Upper lobe of right lung (tissue), 1 donor: Measurements from ENCODE around the gene TENM3. TPM values are rescaled to one million over a fixed set of nuclear protein-coding genes. Genes with fewer than 3 reads are reported as not detected.

Source experiments
- ATAC-seq: fragments of 200-7000 bp; cut with Tn5 transposase; one replicate; pipeline ENCODE4 v1.9.1; 2020; ENCODE audit warnings: mild to moderate bottlenecking, moderate library complexity
- DNase-seq: peaks from one replicate; pipeline ENCODE4 v3.0.0-alpha.2; 2020
- H3K27ac ChIP-seq: fragments of 200-600 bp; one replicate; pipeline ENCODE4 v1.8.0; 2022
- H3K27me3 ChIP-seq: fragments of 200-600 bp; one replicate; pipeline ENCODE4 v1.8.0; 2022; ENCODE audit warnings: mild to moderate bottlenecking
- H3K36me3 ChIP-seq: fragments of 200-600 bp; one replicate; pipeline ENCODE4 v1.8.0; 2022
- H3K4me1 ChIP-seq: fragments of 200-600 bp; one replicate; pipeline ENCODE4 v1.8.0; 2022
- H3K4me3 ChIP-seq: fragments of 200-600 bp; one replicate; pipeline ENCODE4 v1.8.0; 2022; ENCODE audit warnings: mild to moderate bottlenecking
- H3K9me3 ChIP-seq: fragments of 200-600 bp; one replicate; pipeline ENCODE4 v1.8.0; 2022
- intact Hi-C: fragments of 100-400 bp; cut with DNase I; formaldehyde crosslinking; loops from one replicate; pipeline ENCODE4 v1.11.0; 2022
- total RNA-seq: library from RNA; stranded (reverse); fragmentation: NEBNext Ultra II Directional; extraction: Animal tissue kit (Norgen Biotek cat#: 25700); gene quantifications from one replicate; pipeline ENCODE4 v1.2.1, GENCODE V29; 2021
- TF ChIP-seq, protein P1 (sequence below): fragments of 200-600 bp; IDR thresholded peaks from one replicate; pipeline ENCODE4 v1.8.0; 2022; ENCODE audit warnings: antibody characterized with exemption
- donor health status: DM: no; HTN: yes; CAD: no; lungs with severe emphysema.

TENM3 gene
- total RNA-seq, 1 donor from 2014 or later = 5.6 TPM

DNA sequence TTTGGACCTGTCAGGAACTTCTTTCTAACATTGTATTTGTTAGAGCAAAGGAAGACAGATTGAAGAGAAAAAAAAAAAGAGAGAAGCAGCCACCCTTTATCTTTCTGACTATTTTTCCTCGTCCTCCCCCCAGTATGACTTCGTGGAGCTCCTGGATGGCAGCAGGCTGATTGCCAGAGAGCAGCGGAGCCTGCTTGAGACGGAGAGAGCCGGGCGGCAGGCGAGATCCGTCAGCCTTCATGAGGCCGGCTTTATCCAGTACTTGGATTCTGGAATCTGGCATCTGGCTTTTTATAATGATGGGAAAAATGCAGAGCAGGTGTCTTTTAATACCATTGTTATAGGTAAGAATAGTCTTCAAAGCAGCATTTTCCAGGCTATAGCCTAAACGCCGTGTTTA lies 436.3 kb downstream of the TENM3 start:
- Histone ChIP-seq H3K36me3 (no peaks in the 10 kb centered on the region), H3K4me3 (no peak overlapping the region), H3K9me3 (no peaks in the 10 kb centered on the region), H3K27me3 (no peaks in the 10 kb centered on the region), H3K4me1 (no peaks in the 10 kb centered on the region), H3K27ac (no peak overlapping the region)
- TF ChIP-seq, protein P1, sequence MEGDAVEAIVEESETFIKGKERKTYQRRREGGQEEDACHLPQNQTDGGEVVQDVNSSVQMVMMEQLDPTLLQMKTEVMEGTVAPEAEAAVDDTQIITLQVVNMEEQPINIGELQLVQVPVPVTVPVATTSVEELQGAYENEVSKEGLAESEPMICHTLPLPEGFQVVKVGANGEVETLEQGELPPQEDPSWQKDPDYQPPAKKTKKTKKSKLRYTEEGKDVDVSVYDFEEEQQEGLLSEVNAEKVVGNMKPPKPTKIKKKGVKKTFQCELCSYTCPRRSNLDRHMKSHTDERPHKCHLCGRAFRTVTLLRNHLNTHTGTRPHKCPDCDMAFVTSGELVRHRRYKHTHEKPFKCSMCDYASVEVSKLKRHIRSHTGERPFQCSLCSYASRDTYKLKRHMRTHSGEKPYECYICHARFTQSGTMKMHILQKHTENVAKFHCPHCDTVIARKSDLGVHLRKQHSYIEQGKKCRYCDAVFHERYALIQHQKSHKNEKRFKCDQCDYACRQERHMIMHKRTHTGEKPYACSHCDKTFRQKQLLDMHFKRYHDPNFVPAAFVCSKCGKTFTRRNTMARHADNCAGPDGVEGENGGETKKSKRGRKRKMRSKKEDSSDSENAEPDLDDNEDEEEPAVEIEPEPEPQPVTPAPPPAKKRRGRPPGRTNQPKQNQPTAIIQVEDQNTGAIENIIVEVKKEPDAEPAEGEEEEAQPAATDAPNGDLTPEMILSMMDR = no peak
- intact Hi-C loops = no loop called here
- DNase-seq (no peak), ATAC-seq (no peak)

DNA sequence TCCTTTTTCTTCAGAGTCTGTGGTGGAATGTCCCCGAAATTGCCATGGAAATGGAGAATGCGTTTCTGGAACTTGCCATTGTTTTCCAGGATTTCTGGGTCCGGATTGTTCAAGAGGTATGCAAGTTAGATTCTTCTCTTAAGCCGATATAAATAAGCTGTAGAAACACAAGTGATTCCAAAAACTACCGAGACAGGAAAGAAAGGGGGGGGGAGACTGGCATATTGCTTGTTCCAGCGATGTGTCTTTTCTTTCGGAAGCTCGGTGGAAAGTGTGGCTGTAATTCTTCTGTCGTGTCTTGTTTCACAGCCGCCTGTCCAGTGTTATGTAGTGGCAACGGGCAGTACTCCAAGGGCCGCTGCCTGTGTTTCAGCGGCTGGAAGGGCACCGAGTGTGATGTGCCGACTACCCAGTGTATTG lies 437.0 kb downstream of the TENM3 start:
- Histone ChIP-seq H3K4me1 (no peaks in the 10 kb centered on the region), H3K27me3 (no peaks in the 10 kb centered on the region), H3K27ac (no peak overlapping the region), H3K9me3 (no peaks in the 10 kb centered on the region), H3K36me3 (no peaks in the 10 kb centered on the region), H3K4me3 (no peak overlapping the region)
- intact Hi-C loops = no loop called here
- ATAC-seq (no peak), DNase-seq (no peak)
- TF ChIP-seq, protein P1 = no peak

DNA sequence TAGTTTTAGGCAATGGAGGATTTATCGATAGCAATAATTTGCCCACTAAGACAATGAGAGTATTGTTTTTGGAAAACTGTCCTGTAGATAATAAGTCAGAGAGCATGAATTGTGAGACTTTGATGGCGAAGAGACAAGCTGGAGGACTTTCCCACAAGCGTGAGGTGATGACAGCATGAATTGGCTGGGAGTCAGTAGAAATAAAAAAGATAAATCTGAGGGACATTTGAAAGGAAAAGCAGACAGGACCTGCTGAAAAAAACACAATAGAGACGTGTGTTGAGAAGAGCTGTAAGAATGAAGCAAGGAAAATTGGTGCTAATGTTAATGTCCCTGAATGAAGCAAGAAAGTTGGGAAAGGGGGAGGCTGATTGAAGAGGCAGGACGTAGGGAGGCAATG lies 440.5 kb downstream of the TENM3 start:
- Histone ChIP-seq H3K9me3 (no peaks in the 10 kb centered on the region), H3K27ac (no peak overlapping the region), H3K4me3 (no peak overlapping the region), H3K36me3 (no peaks in the 10 kb centered on the region), H3K4me1 (no peaks in the 10 kb centered on the region), H3K27me3 (no peaks in the 10 kb centered on the region)
- ATAC-seq (no peak), DNase-seq (no peak)
- TF ChIP-seq, protein P1 = no peak
- intact Hi-C loops = no loop called here

DNA sequence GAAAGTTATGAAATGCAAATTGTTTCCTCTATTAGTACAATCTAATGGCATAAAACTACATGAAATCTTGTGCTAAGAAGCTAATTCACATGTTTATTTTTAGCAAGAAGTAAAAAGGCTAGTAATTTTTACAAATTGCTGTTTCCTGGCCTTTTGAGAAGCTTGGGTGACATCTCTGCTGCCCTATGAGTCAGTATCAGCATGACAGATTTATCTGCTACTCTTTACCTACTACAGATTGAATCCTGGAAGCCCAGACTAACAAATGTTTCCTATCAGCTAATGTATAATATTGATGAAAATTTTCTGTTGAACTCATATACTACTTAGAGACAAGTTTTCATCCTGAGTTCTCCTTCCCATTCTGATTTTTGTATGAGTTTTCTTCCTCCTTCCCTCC lies 441.6 kb downstream of the TENM3 start:
- ATAC-seq = no peak
- Histone ChIP-seq H3K4me1 (no peaks in the 10 kb centered on the region), H3K4me3 (no peak overlapping the region), H3K36me3 (no peaks in the 10 kb centered on the region), H3K27ac (no peak overlapping the region), H3K27me3 (no peaks in the 10 kb centered on the region), H3K9me3 (no peaks in the 10 kb centered on the region)
- DNase-seq = no peak
- intact Hi-C loops = no loop called here
- TF ChIP-seq, protein P1 = no peak

DNA sequence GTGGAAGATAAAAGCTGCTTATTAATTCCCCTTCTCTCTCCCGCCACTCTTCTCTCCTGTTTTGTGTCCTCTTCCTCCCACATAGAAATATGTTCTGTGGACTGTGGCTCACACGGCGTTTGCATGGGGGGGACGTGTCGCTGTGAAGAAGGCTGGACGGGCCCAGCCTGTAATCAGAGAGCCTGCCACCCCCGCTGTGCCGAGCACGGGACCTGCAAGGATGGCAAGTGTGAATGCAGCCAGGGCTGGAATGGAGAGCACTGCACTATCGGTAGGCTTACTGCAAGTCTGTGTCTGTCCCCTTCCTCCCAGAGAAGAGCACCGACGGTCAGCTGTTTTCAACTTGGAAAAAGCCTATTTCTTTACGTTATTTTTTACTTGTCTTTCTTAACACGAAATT lies 444.9 kb downstream of the TENM3 start:
- Histone ChIP-seq H3K4me3 (no peak overlapping the region), H3K9me3 (no peaks in the 10 kb centered on the region), H3K36me3 (no peaks in the 10 kb centered on the region), H3K27ac (no peak overlapping the region), H3K27me3 (no peaks in the 10 kb centered on the region), H3K4me1 (no peaks in the 10 kb centered on the region)
- intact Hi-C loops = no loop called here
- TF ChIP-seq, protein P1 = no peak
- DNase-seq = no peak
- ATAC-seq = no peak

DNA sequence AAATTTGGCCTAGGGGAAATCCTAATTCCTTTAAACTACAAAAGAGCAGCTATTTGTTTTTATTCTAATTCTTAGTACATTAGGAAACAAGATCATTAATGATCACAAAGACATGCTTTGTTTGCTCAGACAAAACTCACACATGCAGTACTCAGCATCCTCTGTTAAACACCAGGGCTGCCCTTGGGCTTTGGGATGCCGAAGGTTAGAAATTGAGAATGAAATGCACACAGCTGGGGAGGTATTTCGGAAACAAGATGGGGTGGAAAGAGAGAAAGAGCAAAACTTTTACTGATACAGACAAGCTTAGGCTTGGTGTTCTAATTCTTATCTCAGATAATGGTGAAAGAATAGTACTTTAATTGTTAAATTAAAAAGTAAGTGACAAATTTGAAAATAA lies 451.3 kb downstream of the TENM3 start:
- H3K36me3 ChIP-seq = no peaks in the 10 kb centered on the region
- H3K27ac ChIP-seq = no peak overlapping the region
- TF ChIP-seq, protein P1 = no peak
- no peak for ATAC-seq
- no peak for DNase-seq
- no peaks in the 10 kb centered on the region for H3K27me3 ChIP-seq
- no peaks in the 10 kb centered on the region for H3K4me1 ChIP-seq
- H3K4me3 ChIP-seq = no peak overlapping the region
- H3K9me3 ChIP-seq = no peaks in the 10 kb centered on the region
- intact Hi-C loops = no loop called here
